Astrocyte (in vitro differentiated cells and primary cell): ENCODE measurements around the gene TOMM6. TPM values are rescaled to one million over a fixed set of nuclear protein-coding genes. Genes with fewer than 3 reads are reported as not detected.

Experiments
- DNase-seq: peaks from one replicate; pipeline ENCODE4 v3.0.0-alpha.2; 2010; ENCODE audit warnings: low read depth
- FAIRE-seq: peaks from 2 replicates; lab custom pipeline; 2011; peaks lifted over from hg19 to GRCh38; lab: Jason Lieb, UNC
- H2AFZ ChIP-seq: 2 replicates; pipeline ENCODE4 v1.6.0; 2012; ENCODE audit warnings: low read depth, low read length, inconsistent platforms
- H3K27ac ChIP-seq: 2 replicates; pipeline ENCODE4 v1.5.1; 2011; ENCODE audit warnings: low read depth, low read length, inconsistent platforms
- H3K27me3 ChIP-seq: 2 replicates; pipeline ENCODE4 v1.6.0; 2011; ENCODE audit warnings: low read length, inconsistent platforms; ENCODE audit not compliant: insufficient read depth
- H3K36me3 ChIP-seq: 2 replicates; pipeline ENCODE4 v1.5.1; 2011; ENCODE audit warnings: low read length, inconsistent platforms; ENCODE audit not compliant: insufficient read depth
- H3K4me1 ChIP-seq: 2 replicates; pipeline ENCODE4 v1.5.1; 2011; ENCODE audit warnings: low read length, inconsistent platforms; ENCODE audit not compliant: insufficient read depth
- H3K4me2 ChIP-seq: 2 replicates; pipeline ENCODE4 v1.6.0; 2012; ENCODE audit warnings: low read length, inconsistent platforms
- H3K4me3 ChIP-seq: 2 replicates; pipeline ENCODE4 v1.5.1; 2011; ENCODE audit warnings: low read depth, mild to moderate bottlenecking, low read length, inconsistent platforms; ENCODE audit not compliant: insufficient read depth
- H3K79me2 ChIP-seq: 2 replicates; pipeline ENCODE4 v1.6.0; 2012; ENCODE audit warnings: mild to moderate bottlenecking, low read length, inconsistent platforms; ENCODE audit not compliant: insufficient read depth
- H3K9ac ChIP-seq: 2 replicates; pipeline ENCODE4 v1.6.0; 2012; ENCODE audit warnings: mild to moderate bottlenecking, low read length, inconsistent platforms
- H3K9me3 ChIP-seq: 2 replicates; pipeline ENCODE4 v1.5.1; 2012; ENCODE audit warnings: low read depth, mild to moderate bottlenecking, low read length, inconsistent platforms; ENCODE audit not compliant: insufficient read depth
- H4K20me1 ChIP-seq: 2 replicates; pipeline ENCODE4 v1.6.0; 2012; ENCODE audit warnings: low read length, inconsistent platforms; ENCODE audit not compliant: insufficient read depth
- H3K27ac Mint-ChIP-seq: one replicate; pipeline ENCODE4 v1.8.0; 2021; ENCODE audit warnings: mild to moderate bottlenecking, mixed read lengths; ENCODE audit not compliant: unreplicated experiment
- H3K27me3 Mint-ChIP-seq: one replicate; pipeline ENCODE4 v1.8.0; 2021; ENCODE audit warnings: low read depth, mixed read lengths; ENCODE audit not compliant: unreplicated experiment
- H3K36me3 Mint-ChIP-seq: one replicate; pipeline ENCODE4 v1.8.0; 2021; ENCODE audit warnings: low read depth, mixed read lengths; ENCODE audit not compliant: unreplicated experiment
- H3K4me1 Mint-ChIP-seq: one replicate; pipeline ENCODE4 v1.8.0; 2021; ENCODE audit warnings: low read depth, mixed read lengths; ENCODE audit not compliant: unreplicated experiment
- H3K4me3 Mint-ChIP-seq: one replicate; pipeline ENCODE4 v1.8.0; 2021; ENCODE audit warnings: mild to moderate bottlenecking, moderate library complexity, mixed read lengths; ENCODE audit not compliant: unreplicated experiment
- H3K9me3 Mint-ChIP-seq: one replicate; pipeline ENCODE4 v1.8.0; 2021; ENCODE audit warnings: mild to moderate bottlenecking, mixed read lengths; ENCODE audit not compliant: unreplicated experiment
- CTCF ChIP-seq: IDR thresholded peaks from 2 replicates; pipeline ENCODE4 v1.5.1; 2011; ENCODE audit warnings: low read depth, mild to moderate bottlenecking, inconsistent platforms, low read length, moderate library complexity; ENCODE audit not compliant: insufficient read depth
- EZH2 ChIP-seq: IDR thresholded peaks from 2 replicates; pipeline ENCODE4 v1.6.1; 2012; ENCODE audit warnings: mild to moderate bottlenecking, low read length, inconsistent platforms; ENCODE audit not compliant: insufficient read depth
- total RNA-seq: library from RNA; stranded (reverse); gene quantifications from 2 replicates; pipeline ENCODE4 v1.2.1, GENCODE V29; 2021

TOMM6 gene
- total RNA-seq, 1 donor from 2014 or later: 159 TPM

GRCh38 chr6:41823178-41823577, 35.7 kb downstream of the TOMM6 start:
- H3K4me3 ChIP-seq: no peak overlapping the region
- no peaks in the 10 kb centered on the region for H4K20me1 ChIP-seq
- no peak overlapping the region for H3K27ac ChIP-seq
- peaks cover 7% of the 10 kb centered on the region for H3K4me1 ChIP-seq
- H3K79me2 ChIP-seq: no peaks in the 10 kb centered on the region
- H3K4me2 ChIP-seq: no peak overlapping the region
- no peaks in the 10 kb centered on the region for H3K36me3 ChIP-seq
- TF ChIP-seq CTCF (no peak), EZH2 (no peak)
- no peaks in the 10 kb centered on the region for H3K9me3 ChIP-seq
- H3K27me3 Mint-ChIP-seq: no peaks in the 10 kb centered on the region
- H3K9me3 Mint-ChIP-seq: no peaks in the 10 kb centered on the region
- no peak for DNase-seq
- H3K9ac ChIP-seq: no peak overlapping the region
- no peak overlapping the region for H2AFZ ChIP-seq
- no peak overlapping the region for H3K27ac Mint-ChIP-seq
- no peaks in the 10 kb centered on the region for H3K36me3 Mint-ChIP-seq
- no peak overlapping the region for H3K4me3 Mint-ChIP-seq
- FAIRE-seq: no peak
- H3K27me3 ChIP-seq: no peaks in the 10 kb centered on the region
- peaks cover 14% of the 10 kb centered on the region for H3K4me1 Mint-ChIP-seq

- FAIRE-seq: no peak
- peak overlapping the region; percentile 70 for H3K27ac Mint-ChIP-seq
- peak; percentile 51 for DNase-seq
Observed at GRCh38 chr6:41824571-41825569, 37.4 kb downstream of the TOMM6 start.

More at GRCh38 chr6:41824571-41825569, 37.4 kb downstream of the TOMM6 start:
- Histone ChIP-seq H3K9me3 (no peaks in the 10 kb centered on the region), H4K20me1 (no peaks in the 10 kb centered on the region), H3K36me3 (no peaks in the 10 kb centered on the region), H2AFZ (no peak overlapping the region), H3K4me3 (no peak overlapping the region), H3K4me1 (peaks cover 7% of the 10 kb centered on the region), H3K4me2 (no peak overlapping the region), H3K9ac (no peak overlapping the region), H3K27ac (no peak overlapping the region), H3K27me3 (no peaks in the 10 kb centered on the region), H3K79me2 (no peaks in the 10 kb centered on the region)
- Mint-ChIP-seq H3K4me3 (no peak overlapping the region), H3K36me3 (no peaks in the 10 kb centered on the region), H3K4me1 (peaks cover 14% of the 10 kb centered on the region), H3K9me3 (no peaks in the 10 kb centered on the region), H3K27me3 (no peaks in the 10 kb centered on the region)
- TF ChIP-seq EZH2 (no peak), CTCF (no peak)
